NCI-H510A (cell line): ENCODE data around the gene MUS81.
A peak's percentile ranks its signal among the peaks of the same experiment; 100 is the strongest.
"Not testable (repeated sequence)": the region's sequence is repeated elsewhere in the genome, so short reads cannot be mapped to it uniquely, and the experiment has no call there.

ENCODE experiments used
- DNase-seq: peaks from one replicate; lab custom pipeline; 2025; lab: John Stamatoyannopoulos, UW

MUS81 gene

GRCh38 chr11:65860278-65861164 is at the start of gene MUS81:
MUS81 (plus strand) TSS chr11:65860433; CDS start chr11:65860754, 321 bp downstream.
- DNase-seq = peak; percentile 93

- DNase-seq = no peak
These were observed 48.3 kb upstream of the MUS81 start for GRCh38 chr11:65811764-65812475.

GRCh38 chr11:65814131-65814985 is 45.9 kb upstream of the MUS81 start:
- no peak for DNase-seq

- no peak for DNase-seq
These were observed 45.2 kb upstream of the MUS81 start for GRCh38 chr11:65814986-65815565.

- DNase-seq = no peak
These were observed 43.5 kb upstream of the MUS81 start for GRCh38 chr11:65816696-65817095.

- no peak for DNase-seq
These were observed 42.9 kb upstream of the MUS81 start for GRCh38 chr11:65817312-65817834.

GRCh38 chr11:65817835-65818680 is 42.2 kb upstream of the MUS81 start:
- DNase-seq = peak; percentile 74

- no peak for DNase-seq
These were observed 39.1 kb upstream of the MUS81 start for GRCh38 chr11:65821107-65821506.

GRCh38 chr11:65822776-65823528 is 37.3 kb upstream of the MUS81 start:
- DNase-seq = no peak

GRCh38 chr11:65826984-65827735 is 33.1 kb upstream of the MUS81 start:
- DNase-seq = no peak

- DNase-seq = no peak
These were observed 30.8 kb upstream of the MUS81 start for GRCh38 chr11:65829459-65829858.

- DNase-seq = not testable (repeated sequence)
These were observed 28.0 kb upstream of the MUS81 start for GRCh38 chr11:65832231-65832630.

- peak; percentile 88 for DNase-seq
These were observed 26.8 kb upstream of the MUS81 start, which contains the start of gene SNX32 for GRCh38 chr11:65833297-65834030. SNX32 (plus strand) TSS chr11:65833963; CDS start chr11:65834066, 103 bp downstream.

GRCh38 chr11:65834202-65834601 is 26.0 kb upstream of the MUS81 start:
- DNase-seq = no peak

GRCh38 chr11:65842144-65842543 is 18.1 kb upstream of the MUS81 start:
- DNase-seq = no peak

GRCh38 chr11:65843811-65844210 is 16.4 kb upstream of the MUS81 start:
- DNase-seq = no peak

GRCh38 chr11:65844231-65844872 is 15.9 kb upstream of the MUS81 start:
- no peak for DNase-seq

GRCh38 chr11:65847746-65848145 is 12.5 kb upstream of the MUS81 start:
- DNase-seq = no peak
